CD8-positive, alpha-beta memory T cell (primary cell): ENCODE results near the gene PIN1. TPM values are rescaled to one million over a fixed set of nuclear protein-coding genes. Genes with fewer than 3 reads are reported as not detected.
A peak's percentile ranks its signal among the peaks of the same experiment; 100 is the strongest.

ENCODE experiments used
- CTCF ChIA-PET: fragments of 350-600 bp; sonication (Branson Sonifier 250); formaldehyde crosslinking; loops from one replicate; lab custom pipeline; 2021; ENCODE audit warnings: antibody characterized with exemption; lab: Charles Lee
- POLR2A ChIA-PET: fragments of 350-600 bp; sonication (Branson Sonifier 250); formaldehyde crosslinking; loops from one replicate; lab custom pipeline; 2021; ENCODE audit warnings: antibody characterized with exemption; lab: Charles Lee
- DNase-seq, 5 donors: peaks; one replicate each; pipeline versions ENCODE4 v3.0.0 to v3.0.0-alpha.2; 2020 to 2022; ENCODE audit warnings: mixed read lengths in 1 of 5
- H3K27ac ChIP-seq: one replicate; pipeline ENCODE4 v1.7.0; 2013; ENCODE audit warnings: low read depth, mild to moderate bottlenecking, low read length, moderate library complexity
- H3K27me3 ChIP-seq: 2 replicates; pipeline ENCODE4 v1.7.0; 2013; ENCODE audit warnings: low read length, mild to moderate bottlenecking; ENCODE audit not compliant: insufficient read depth, poor library complexity, severe bottlenecking
- H3K36me3 ChIP-seq: 2 replicates; pipeline ENCODE4 v1.7.0; 2013; ENCODE audit warnings: mild to moderate bottlenecking, low read length, moderate library complexity; ENCODE audit not compliant: insufficient read depth
- H3K4me1 ChIP-seq: 2 replicates; pipeline ENCODE4 v1.7.0; 2013; ENCODE audit warnings: mild to moderate bottlenecking, low read length, moderate library complexity; ENCODE audit not compliant: insufficient read depth
- H3K4me3 ChIP-seq: 2 replicates; pipeline ENCODE4 v1.7.0; 2013; ENCODE audit warnings: mild to moderate bottlenecking, low read length
- H3K9me3 ChIP-seq: 2 replicates; pipeline ENCODE4 v1.7.0; 2013; ENCODE audit warnings: mild to moderate bottlenecking, low read length
- H3K27ac Mint-ChIP-seq, 8 donors: one replicate each; pipeline ENCODE4 v1.8.0; 2020 to 2021; ENCODE audit warnings: mixed read lengths in 8 of 8, mild to moderate bottlenecking in 6 of 8, inconsistent platforms in 3 of 8, moderate library complexity in 3 of 8
- H3K27me3 Mint-ChIP-seq, 2 donors: one replicate each; pipeline ENCODE4 v1.8.0; 2020 to 2021; ENCODE audit warnings: mixed read lengths in 2 of 2, mild to moderate bottlenecking in 1 of 2, moderate library complexity in 1 of 2
- H3K36me3 Mint-ChIP-seq, 3 donors: one replicate each; pipeline ENCODE4 v1.8.0; 2020 to 2021; ENCODE audit warnings: mixed read lengths in 3 of 3, inconsistent platforms in 1 of 3, mild to moderate bottlenecking in 1 of 3
- H3K4me1 Mint-ChIP-seq, 3 donors: one replicate each; pipeline ENCODE4 v1.8.0; 2020 to 2021; ENCODE audit warnings: mixed read lengths in 3 of 3, inconsistent platforms in 1 of 3, mild to moderate bottlenecking in 1 of 3
- H3K4me3 Mint-ChIP-seq, 7 donors: one replicate each; pipeline ENCODE4 v1.8.0; 2020 to 2021; ENCODE audit warnings: mixed read lengths in 7 of 7, mild to moderate bottlenecking in 6 of 7, moderate library complexity in 4 of 7, inconsistent platforms in 2 of 7
- H3K9me3 Mint-ChIP-seq, 5 donors: one replicate each; pipeline ENCODE4 v1.8.0; 2020 to 2022; ENCODE audit warnings: mixed read lengths in 5 of 5, mild to moderate bottlenecking in 3 of 5, moderate library complexity in 2 of 5, inconsistent platforms in 1 of 5
- polyA plus RNA-seq: library from polyadenylated mRNA; unstranded; fragments of 300-500 nt; fragmentation: Illumina TruSeq; gene quantifications from one replicate; pipeline ENCODE4 v1.2.3, GENCODE V29; 2021
- total RNA-seq, 2 experiments: library from RNA; stranded (reverse); gene quantifications; one replicate each; pipeline ENCODE4 v1.2.3, GENCODE V29; 2021

The PIN1 gene
- total and polyA plus RNA-seq, 3 experiments from 2014 or later = 103 to 112 (median 110) TPM

DNA sequence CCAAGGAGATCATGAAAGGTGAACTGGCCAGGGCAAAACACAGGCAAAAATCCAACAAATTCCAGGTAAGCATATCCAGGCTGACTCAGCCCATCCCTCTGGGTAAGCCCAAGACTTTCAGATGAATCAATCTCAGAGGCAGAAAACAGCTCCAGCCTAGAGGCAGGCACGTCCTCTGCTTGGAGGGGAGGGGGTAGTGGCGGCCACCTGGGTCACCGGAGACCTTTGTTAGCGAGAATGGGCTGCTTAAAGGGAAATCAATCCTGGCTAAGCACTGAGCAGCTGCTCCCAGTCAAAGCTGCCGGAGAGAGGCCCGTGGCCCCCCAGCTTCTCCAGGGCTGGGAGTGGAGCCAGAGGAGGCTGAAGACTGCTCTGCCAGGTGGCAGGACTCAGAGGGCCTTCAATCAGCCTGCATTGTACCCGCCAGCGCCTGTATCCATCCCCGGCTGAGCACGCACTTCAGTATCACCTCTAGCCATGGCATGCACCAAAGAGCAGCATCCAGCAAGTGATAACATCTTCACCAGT is 48.2 kb downstream of the PIN1 start:
- H3K4me1 ChIP-seq = no peaks in the 10 kb centered on the region
- no peak overlapping the region for H3K27ac Mint-ChIP-seq
- peaks cover 5 to 19% of the 10 kb centered on the region in 2 donors for H3K27me3 Mint-ChIP-seq
- no peaks in the 10 kb centered on the region for H3K27me3 ChIP-seq
- no peak overlapping the region for H3K4me3 Mint-ChIP-seq
- DNase-seq = no peak
- no peaks in the 10 kb centered on the region for H3K9me3 ChIP-seq
- CTCF ChIA-PET = no interaction called here
- no peaks in the 10 kb centered on the region for H3K36me3 Mint-ChIP-seq
- no peaks in the 10 kb centered on the region for H3K36me3 ChIP-seq
- POLR2A ChIA-PET = no interaction called here
- no peak overlapping the region for H3K27ac ChIP-seq
- no peaks in the 10 kb centered on the region for H3K9me3 Mint-ChIP-seq
- H3K4me3 ChIP-seq = no peak overlapping the region
- H3K4me1 Mint-ChIP-seq = no peaks in the 10 kb centered on the region

DNA sequence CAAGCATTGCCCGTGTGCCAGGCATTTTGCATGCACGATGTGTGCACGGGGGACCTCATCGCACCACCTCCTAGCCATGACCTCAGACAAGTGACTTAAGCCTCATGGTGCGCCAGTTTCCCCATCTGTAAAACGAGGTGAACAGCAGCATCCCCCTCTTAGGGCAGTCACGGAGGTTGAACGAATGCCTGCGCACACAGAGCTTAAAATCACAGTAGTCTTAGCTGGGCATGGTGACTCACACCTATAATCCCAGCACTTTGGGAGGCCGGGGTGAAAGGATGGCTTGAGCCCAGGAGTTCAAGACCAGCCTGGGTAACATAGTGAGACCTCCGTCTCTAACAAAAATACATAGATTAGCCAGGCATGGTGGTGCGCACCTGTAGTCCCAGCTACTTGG is 48.6 kb downstream of the PIN1 start:
- Mint-ChIP-seq H3K9me3 (no peaks in the 10 kb centered on the region), H3K4me1 (no peaks in the 10 kb centered on the region), H3K27me3 (peaks cover 5 to 23% of the 10 kb centered on the region in 2 donors), H3K27ac (no peak overlapping the region), H3K4me3 (no peak overlapping the region), H3K36me3 (no peaks in the 10 kb centered on the region)
- DNase-seq = no peak
- Histone ChIP-seq H3K36me3 (no peaks in the 10 kb centered on the region), H3K27me3 (no peaks in the 10 kb centered on the region), H3K27ac (no peak overlapping the region), H3K4me1 (no peaks in the 10 kb centered on the region), H3K9me3 (no peaks in the 10 kb centered on the region), H3K4me3 (no peak overlapping the region)
- CTCF ChIA-PET = interaction anchor here (0.5 to 0.6 kb wide), 2 partner anchors 663 to 970 kb away, joined by 3 to 5 read pairs; no protein-coding TSS in a partner anchor
- POLR2A ChIA-PET = no interaction called here

DNA sequence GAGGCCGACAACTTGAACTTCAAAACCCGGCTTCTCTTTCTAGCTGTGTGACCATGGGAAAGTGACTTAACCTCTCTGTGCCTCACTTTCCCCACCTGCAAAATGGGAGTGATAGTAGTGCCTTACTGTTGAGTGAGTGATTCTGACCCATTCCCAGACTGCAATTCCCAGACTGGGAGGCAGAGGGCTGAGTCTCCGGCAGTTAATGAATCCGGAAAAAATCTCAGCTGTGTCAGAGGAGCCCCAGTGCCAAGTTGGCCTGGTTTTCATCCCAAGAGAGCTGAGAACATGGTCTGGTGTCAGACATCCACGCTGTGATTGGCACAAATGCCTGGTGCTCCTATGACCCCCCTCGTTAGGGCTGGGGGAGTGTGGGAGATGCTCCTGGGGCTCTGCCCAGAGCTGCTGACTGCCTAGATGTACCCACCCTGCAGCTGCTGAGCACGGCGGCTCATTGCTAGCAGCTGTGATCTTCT is 50.0 kb downstream of the PIN1 start:
- H3K27ac Mint-ChIP-seq = peak overlapping the region in 1 of 8 donors; percentile 26
- H3K4me1 Mint-ChIP-seq = no peaks in the 10 kb centered on the region
- no peaks in the 10 kb centered on the region for H3K27me3 ChIP-seq
- no peaks in the 10 kb centered on the region for H3K36me3 ChIP-seq
- DNase-seq = no peak
- H3K9me3 ChIP-seq = no peaks in the 10 kb centered on the region
- peaks cover 9 to 29% of the 10 kb centered on the region in 2 donors for H3K27me3 Mint-ChIP-seq
- no peak overlapping the region for H3K27ac ChIP-seq
- no peak overlapping the region for H3K4me3 ChIP-seq
- POLR2A ChIA-PET = no interaction called here
- H3K4me3 Mint-ChIP-seq = no peak overlapping the region
- no peaks in the 10 kb centered on the region for H3K4me1 ChIP-seq
- CTCF ChIA-PET = no interaction called here
- no peaks in the 10 kb centered on the region for H3K9me3 Mint-ChIP-seq
- no peaks in the 10 kb centered on the region for H3K36me3 Mint-ChIP-seq

DNA sequence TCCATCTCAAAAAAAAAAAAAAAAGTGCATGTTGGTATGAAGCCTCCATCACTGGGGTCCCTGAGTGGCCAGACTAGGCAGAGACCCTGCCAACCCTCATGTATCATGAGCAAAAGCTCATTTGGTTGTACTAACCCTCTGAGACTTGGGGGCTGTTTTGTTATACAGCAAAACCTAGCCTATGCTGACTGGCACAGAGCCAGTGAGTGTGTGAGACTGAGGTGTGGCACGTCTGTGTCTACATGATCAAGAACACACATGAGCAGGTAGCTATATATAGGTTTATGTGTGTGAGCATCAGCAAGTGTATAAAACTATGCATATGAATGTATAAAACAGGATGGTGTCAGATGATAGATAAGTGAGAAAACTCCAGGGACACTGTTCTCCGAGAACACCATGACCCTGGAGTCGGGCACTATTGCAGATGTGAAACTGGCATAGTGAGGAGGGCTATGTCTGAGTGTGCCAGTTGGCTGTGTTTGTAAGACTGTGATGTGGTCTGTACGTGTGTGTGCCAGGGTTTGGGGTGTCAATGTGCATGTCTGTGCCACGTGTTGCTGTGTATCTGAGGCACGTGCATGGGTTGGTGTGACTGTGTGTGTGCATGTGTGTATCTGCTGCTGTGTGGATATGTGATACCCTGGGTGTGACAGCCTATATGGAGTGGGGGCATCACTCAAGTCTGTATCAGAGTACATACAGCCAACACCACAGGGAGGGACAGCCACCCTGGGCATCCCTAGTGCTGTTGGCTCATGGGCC is 56.7 kb downstream of the PIN1 start:
- DNase-seq = no peak
- H3K4me3 Mint-ChIP-seq = no peak overlapping the region
- H3K27ac Mint-ChIP-seq = no peak overlapping the region
- no peaks in the 10 kb centered on the region for H3K4me1 ChIP-seq
- H3K4me1 Mint-ChIP-seq = no peaks in the 10 kb centered on the region
- no peaks in the 10 kb centered on the region for H3K9me3 Mint-ChIP-seq
- ChIA-PET CTCF (no interaction called here), POLR2A (no interaction called here)
- peaks cover 0 to 2% (median 0%) of the 10 kb centered on the region in 3 donors for H3K36me3 Mint-ChIP-seq
- H3K4me3 ChIP-seq = no peak overlapping the region
- H3K27me3 ChIP-seq = no peaks in the 10 kb centered on the region
- no peak overlapping the region for H3K27ac ChIP-seq
- no peaks in the 10 kb centered on the region for H3K36me3 ChIP-seq
- no peaks in the 10 kb centered on the region for H3K9me3 ChIP-seq
- H3K27me3 Mint-ChIP-seq = peaks cover 16 to 28% of the 10 kb centered on the region in 2 donors

Other genes with a start within 250 kb of the PIN1 start
- 10 to 100 TPM; 35.9 to 43.5 TPM for gene ZNF561, start 214.1 kb upstream of the PIN1 start, total RNA-seq
- 13.0 TPM for gene ZNF561, start 214.1 kb upstream of the PIN1 start, polyA plus RNA-seq
- gene ZNF562, start 160.2 kb upstream of the PIN1 start, total RNA-seq = 10 to 100 TPM; 42.2 to 45.7 TPM
- 3.5 TPM for gene ZNF562, start 160.2 kb upstream of the PIN1 start, polyA plus RNA-seq
- 1 to 10 TPM; 5.1 to 5.9 TPM for gene ZNF846, start 66.6 kb upstream of the PIN1 start, total RNA-seq
- gene ZNF846, start 66.6 kb upstream of the PIN1 start, polyA plus RNA-seq = 7.5 TPM
- 10 to 100 TPM; 24.6 to 25.3 TPM for gene FBXL12, start 16.2 kb upstream of the PIN1 start, total RNA-seq
- gene FBXL12, start 16.2 kb upstream of the PIN1 start, polyA plus RNA-seq = 17.2 TPM
- gene UBL5, start 7.4 kb upstream of the PIN1 start, total RNA-seq = 100 to 1,000 TPM; 326 to 340 TPM
- 789 TPM for gene UBL5, start 7.4 kb upstream of the PIN1 start, polyA plus RNA-seq
- under 1 TPM; 0.40 to 0.90 TPM for gene OLFM2, start 101.2 kb downstream of the PIN1 start, total RNA-seq
- 4.6 TPM for gene OLFM2, start 101.2 kb downstream of the PIN1 start, polyA plus RNA-seq
- under 1 TPM; 0.50 to 0.91 TPM for gene COL5A3, start 175.2 kb downstream of the PIN1 start, total RNA-seq
- gene COL5A3, start 175.2 kb downstream of the PIN1 start, polyA plus RNA-seq = 0.23 TPM
- gene RDH8, start 178.2 kb downstream of the PIN1 start, total RNA-seq = not detected
- not detected for gene RDH8, start 178.2 kb downstream of the PIN1 start, polyA plus RNA-seq